CD4-positive, alpha-beta T cell treated with Interleukin-17A for 4 hours (primary cell): ENCODE results near the gene STX8.
"Not testable (repeated sequence)": the region's sequence is repeated elsewhere in the genome, so short reads cannot be mapped to it uniquely, and the experiment has no call there.

Experiments used
- DNase-seq: peaks from one replicate; pipeline ENCODE4 v3.0.0-alpha.2; 2020; ENCODE audit warnings: mixed read lengths

STX8 gene

GRCh38 chr17:9382626-9383025 is 193.0 kb downstream of the STX8 start:
- no peak for DNase-seq

GRCh38 chr17:9381068-9381467 is 194.6 kb downstream of the STX8 start:
- DNase-seq: no peak

- no peak for DNase-seq
These were observed 195.3 kb downstream of the STX8 start for GRCh38 chr17:9380361-9380760.

GRCh38 chr17:9376177-9376576 is 199.4 kb downstream of the STX8 start:
- DNase-seq: not testable (repeated sequence)

GRCh38 chr17:9371019-9371418 is 204.6 kb downstream of the STX8 start:
- DNase-seq: no peak

GRCh38 chr17:9370467-9370866 is 205.2 kb downstream of the STX8 start:
- DNase-seq: no peak

GRCh38 chr17:9368631-9369030 is 207.0 kb downstream of the STX8 start:
- no peak for DNase-seq

- DNase-seq: no peak
These were observed 208.5 kb downstream of the STX8 start for GRCh38 chr17:9367156-9367555.

- no peak for DNase-seq
These were observed 210.7 kb downstream of the STX8 start for GRCh38 chr17:9364837-9365430.

- DNase-seq: no peak
These were observed 211.9 kb downstream of the STX8 start for GRCh38 chr17:9363440-9364350.

- no peak for DNase-seq
These were observed 214.2 kb downstream of the STX8 start for GRCh38 chr17:9361188-9361955.

- DNase-seq: no peak
These were observed 214.9 kb downstream of the STX8 start for GRCh38 chr17:9360677-9361081.

- DNase-seq: no peak
These were observed 219.1 kb downstream of the STX8 start for GRCh38 chr17:9356488-9356911.

GRCh38 chr17:9355846-9356245 is 219.8 kb downstream of the STX8 start:
- DNase-seq: no peak

- DNase-seq: not testable (repeated sequence)
These were observed 220.4 kb downstream of the STX8 start for GRCh38 chr17:9355231-9355630.

GRCh38 chr17:9350080-9350479 is 225.5 kb downstream of the STX8 start:
- no peak for DNase-seq

GRCh38 chr17:9346296-9346926 is 229.2 kb downstream of the STX8 start:
- no peak for DNase-seq

GRCh38 chr17:9343516-9343915 is 232.1 kb downstream of the STX8 start:
- no peak for DNase-seq

- DNase-seq: no peak
These were observed 233.4 kb downstream of the STX8 start for GRCh38 chr17:9342225-9342624.

- no peak for DNase-seq
These were observed 235.7 kb downstream of the STX8 start for GRCh38 chr17:9339958-9340357.

GRCh38 chr17:9339482-9339881 is 236.1 kb downstream of the STX8 start:
- DNase-seq: not testable (repeated sequence)

- no peak for DNase-seq
These were observed 238.8 kb downstream of the STX8 start for GRCh38 chr17:9336817-9337216.
